B cell (primary cell): ENCODE results near the gene C1orf174. TPM values are rescaled to one million over a fixed set of nuclear protein-coding genes. Genes with fewer than 3 reads are reported as not detected.

ENCODE experiments used
- ATAC-seq: fragments of 200-7000 bp; cut with Tn5 transposase; one replicate; pipeline ENCODE4 v1.10.0; 2021; ENCODE audit warnings: low read depth, mild to moderate bottlenecking, moderate number of reproducible peaks, moderate library complexity
- CTCF ChIA-PET: fragments of 350-600 bp; sonication (Branson Sonifier 250); formaldehyde crosslinking; loops from one replicate; lab custom pipeline; 2021; ENCODE audit warnings: antibody characterized with exemption, inconsistent platforms; lab: Charles Lee
- POLR2A ChIA-PET: fragments of 350-600 bp; sonication (Branson Sonifier 250); formaldehyde crosslinking; loops from one replicate; lab custom pipeline; 2021; ENCODE audit warnings: antibody characterized with exemption; lab: Charles Lee
- DNase-seq: peaks from one replicate; pipeline ENCODE4 v3.0.0; 2013
- H2AFZ ChIP-seq: 2 replicates; pipeline ENCODE4 v1.6.1; 2012; ENCODE audit warnings: mild to moderate bottlenecking, low read depth, low read length; ENCODE audit not compliant: insufficient read depth, poor library complexity, severe bottlenecking
- H3K27ac ChIP-seq, 2 donors: 1 replicate in 1 of 2; 2 replicates in 1 of 2; pipeline ENCODE4 v1.5.1; 2012 to 2013; ENCODE audit warnings: low read length in 2 of 2, mild to moderate bottlenecking in 2 of 2, moderate library complexity in 1 of 2
- H3K27me3 ChIP-seq, 4 experiments: fragments of 200-600 bp in 1 of 4; sonication (generic) in 1 of 4; replicated peaks in 1 of 4; 1 replicate in 2 of 4; 2 replicates in 2 of 4; pipeline versions ENCODE4 v1.6.1 to v1.7.0; 2013 to 2016; ENCODE audit warnings: low read length in 3 of 4, mild to moderate bottlenecking in 2 of 4, mixed read lengths in 1 of 4, moderate library complexity in 1 of 4; ENCODE audit not compliant: insufficient read depth in 4 of 4, control insufficient read depth in 3 of 4; ENCODE audit errors: control extremely low read depth in 1 of 4
- H3K36me3 ChIP-seq, 2 experiments: replicated peaks in 1 of 2; 1 replicate in 1 of 2; 2 replicates in 1 of 2; pipeline versions ENCODE4 v1.6.1 to v1.7.1; 2013; ENCODE audit warnings: low read length in 1 of 2; ENCODE audit not compliant: insufficient read depth in 2 of 2, control insufficient read depth in 1 of 2; ENCODE audit errors: control extremely low read depth in 1 of 2, extremely low read depth in 1 of 2
- H3K4me1 ChIP-seq, 2 donors: fragments of 200-600 bp in 1 of 2; sonication (generic) in 1 of 2; 1 replicate in 1 of 2; 2 replicates in 1 of 2; pipeline versions ENCODE4 v1.5.1 to v1.6.1; 2013 to 2017; ENCODE audit warnings: low read length in 2 of 2; ENCODE audit not compliant: control insufficient read depth in 2 of 2, insufficient read depth in 2 of 2
- H3K4me2 ChIP-seq: replicated peaks from 2 replicates; pipeline ENCODE3; 2012; ENCODE audit warnings: mild to moderate bottlenecking, low read depth, low read length; ENCODE audit not compliant: poor library complexity, severe bottlenecking
- H3K4me3 ChIP-seq, 5 experiments: fragments of 200-600 bp in 1 of 5; sonication (generic) in 1 of 5; 1 replicate in 3 of 5; 2 replicates in 2 of 5; pipeline versions ENCODE4 v1.5.1 to v1.7.0; 2011 to 2016; ENCODE audit warnings: low read length in 4 of 5, mild to moderate bottlenecking in 4 of 5, low read depth in 2 of 5, control low read depth in 1 of 5, moderate library complexity in 1 of 5; ENCODE audit not compliant: insufficient read depth in 1 of 5; ENCODE audit errors: control extremely low read depth in 1 of 5, extremely low read depth in 1 of 5
- H3K79me2 ChIP-seq: fragments of 200-600 bp; sonication (generic); one replicate; pipeline ENCODE4 v1.6.0; 2016; ENCODE audit warnings: low read length; ENCODE audit not compliant: control insufficient read depth, insufficient read depth
- H3K9ac ChIP-seq: fragments of 200-600 bp; sonication (generic); 2 replicates; pipeline ENCODE4 v1.6.1; 2017; ENCODE audit warnings: mild to moderate bottlenecking, low read length, moderate library complexity
- H3K9me3 ChIP-seq, 3 donors: one replicate each; pipeline versions ENCODE4 v1.6.1 to v1.7.1; 2013; ENCODE audit warnings: low read length in 2 of 3; ENCODE audit not compliant: control insufficient read depth in 2 of 3, insufficient read depth in 1 of 3; ENCODE audit errors: control extremely low read depth in 1 of 3
- H4K20me1 ChIP-seq: 2 replicates; pipeline ENCODE4 v1.6.0; 2012; ENCODE audit warnings: mild to moderate bottlenecking, low read length; ENCODE audit not compliant: insufficient read depth, control insufficient read depth, poor library complexity, severe bottlenecking
- H3K27ac Mint-ChIP-seq: one replicate; pipeline ENCODE4 v1.8.0; 2021; ENCODE audit warnings: mixed read lengths
- H3K27me3 Mint-ChIP-seq: one replicate; pipeline ENCODE4 v1.8.0; 2021; ENCODE audit warnings: mixed read lengths
- H3K4me1 Mint-ChIP-seq: one replicate; pipeline ENCODE4 v1.8.0; 2021; ENCODE audit warnings: mixed read lengths
- H3K4me3 Mint-ChIP-seq: one replicate; pipeline ENCODE4 v1.8.0; 2021; ENCODE audit warnings: mixed read lengths
- H3K9me3 Mint-ChIP-seq: one replicate; pipeline ENCODE4 v1.8.0; 2022; ENCODE audit warnings: mixed read lengths; ENCODE audit not compliant: insufficient read depth
- EZH2 ChIP-seq: IDR thresholded peaks from 2 replicates; pipeline ENCODE4 v1.6.1; 2012; ENCODE audit warnings: borderline replicate concordance, low read depth, mild to moderate bottlenecking, moderate library complexity, low read length; ENCODE audit not compliant: insufficient read depth, poor library complexity, severe bottlenecking
- WGBS: methylation state at CpG from one replicate; pipeline ENCODE4 v1.1.5; 2013; ENCODE audit warnings: missing lambda C conversion rate; ENCODE audit not compliant: insufficient coverage; 5-methylcytosine and 5-hydroxymethylcytosine counted together
- intact Hi-C: fragments of 100-400 bp; cut with micrococcal nuclease; formaldehyde crosslinking; loops from one replicate; pipeline ENCODE4 v1.10.0; 2022
- polyA plus RNA-seq: library from polyadenylated mRNA; depleted of rRNA; stranded (reverse); fragments of >200 nt; gene quantifications from 2 replicates; pipeline ENCODE4 v1.2.3, GENCODE V29; 2012
- total RNA-seq, 2 donors: library from RNA; stranded (reverse); fragments of 120-200 nt in 1 of 2; gene quantifications; 1 replicate in 1 of 2; 2 replicates in 1 of 2; pipeline versions ENCODE4 v1.2.3 to v1.2.4, GENCODE V29; 2013 to 2022
- TF ChIP-seq, protein P1 (sequence below): fragments of 200-600 bp; IDR thresholded peaks from one replicate; pipeline ENCODE4 v1.8.0; 2022; ENCODE audit warnings: antibody characterized with exemption, mild to moderate bottlenecking

C1orf174 gene
- total and polyA plus RNA-seq, 2 donors (not counting 1 experiment from before 2014, with no cell fraction given): 33.2 to 49.8 TPM

DNA sequence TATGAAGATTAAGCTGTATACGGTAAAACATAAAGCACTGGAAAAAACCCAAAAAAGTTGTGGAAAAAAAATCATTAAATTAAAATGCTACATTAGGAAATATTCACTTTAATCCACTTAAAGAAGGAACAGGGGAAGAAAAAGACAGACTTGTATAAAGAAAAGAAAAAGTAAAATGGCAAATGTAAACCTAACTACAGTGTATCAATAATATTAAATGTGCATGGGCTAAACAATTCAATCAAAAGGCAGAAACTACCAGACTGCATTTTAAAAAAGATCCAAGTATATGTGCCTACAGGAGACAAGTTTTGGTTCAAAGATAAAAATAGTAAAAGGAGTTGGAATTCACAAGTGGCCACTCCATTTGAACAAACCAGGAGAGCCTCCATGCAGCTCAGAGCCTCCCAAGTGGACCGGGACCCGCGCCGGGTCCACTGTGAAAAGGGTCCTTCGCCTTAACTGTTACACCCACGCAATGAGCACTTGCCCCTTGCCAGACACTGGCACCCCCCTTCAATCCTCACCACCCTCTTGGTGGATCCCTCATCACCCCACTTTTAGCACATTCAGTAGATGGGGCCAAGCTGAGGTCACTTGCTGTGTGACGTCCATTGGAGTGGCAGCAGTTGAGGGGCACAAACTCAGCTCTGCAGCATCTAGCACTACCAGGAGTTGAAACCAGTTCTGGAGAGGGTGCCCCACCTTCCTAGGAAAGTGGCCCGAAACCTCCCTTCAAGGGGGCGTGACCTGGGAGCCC, 898 bp downstream of the C1orf174 start:
- ChIA-PET CTCF (interaction anchor here (0.6 to 0.8 kb wide), 2 partner anchors 42 to 832 kb away, joined by 3 to 4 read pairs; partner anchors contain the start of genes CEP104 and DFFB), POLR2A (interaction anchor here (0.5 to 2.7 kb wide), 2 partner anchors 41 to 145 kb away, joined by 3 to 14 read pairs; partner anchors contain the start of gene DFFB)
- Histone ChIP-seq H3K4me3 (peak overlapping the region in 4 of 5 experiments; percentile 81 to 98 (median 85)), H3K36me3 (peaks cover 0 to 6% of the 10 kb centered on the region in 2 experiments), H3K9me3 (peaks cover 0 to 18% (median 7%) of the 10 kb centered on the region in 3 donors), H4K20me1 (peaks cover 4% of the 10 kb centered on the region), H3K79me2 (peaks cover 55% of the 10 kb centered on the region), H3K27ac (peak overlapping the region; percentile 84 to 95), H3K9ac (peak overlapping the region; percentile 78), H3K27me3 (no peaks in the 10 kb centered on the region), H2AFZ (peak overlapping the region; percentile 98), H3K4me2 (peak overlapping the region; percentile 96), H3K4me1 (peaks cover 10 to 25% of the 10 kb centered on the region in 2 donors)
- no peak for ATAC-seq
- intact Hi-C loops: no loop called here
- DNase-seq: no peak
- Mint-ChIP-seq H3K4me3 (peak overlapping the region; percentile 93), H3K9me3 (peaks cover 4% of the 10 kb centered on the region), H3K27ac (peak overlapping the region; percentile 61), H3K27me3 (no peaks in the 10 kb centered on the region), H3K4me1 (peaks cover 30% of the 10 kb centered on the region)
- WGBS: 52% methylated on average over 9 of the region's 10 CpGs
- TF ChIP-seq EZH2: no peak
- TF ChIP-seq, protein P1, sequence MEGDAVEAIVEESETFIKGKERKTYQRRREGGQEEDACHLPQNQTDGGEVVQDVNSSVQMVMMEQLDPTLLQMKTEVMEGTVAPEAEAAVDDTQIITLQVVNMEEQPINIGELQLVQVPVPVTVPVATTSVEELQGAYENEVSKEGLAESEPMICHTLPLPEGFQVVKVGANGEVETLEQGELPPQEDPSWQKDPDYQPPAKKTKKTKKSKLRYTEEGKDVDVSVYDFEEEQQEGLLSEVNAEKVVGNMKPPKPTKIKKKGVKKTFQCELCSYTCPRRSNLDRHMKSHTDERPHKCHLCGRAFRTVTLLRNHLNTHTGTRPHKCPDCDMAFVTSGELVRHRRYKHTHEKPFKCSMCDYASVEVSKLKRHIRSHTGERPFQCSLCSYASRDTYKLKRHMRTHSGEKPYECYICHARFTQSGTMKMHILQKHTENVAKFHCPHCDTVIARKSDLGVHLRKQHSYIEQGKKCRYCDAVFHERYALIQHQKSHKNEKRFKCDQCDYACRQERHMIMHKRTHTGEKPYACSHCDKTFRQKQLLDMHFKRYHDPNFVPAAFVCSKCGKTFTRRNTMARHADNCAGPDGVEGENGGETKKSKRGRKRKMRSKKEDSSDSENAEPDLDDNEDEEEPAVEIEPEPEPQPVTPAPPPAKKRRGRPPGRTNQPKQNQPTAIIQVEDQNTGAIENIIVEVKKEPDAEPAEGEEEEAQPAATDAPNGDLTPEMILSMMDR: no peak

DNA sequence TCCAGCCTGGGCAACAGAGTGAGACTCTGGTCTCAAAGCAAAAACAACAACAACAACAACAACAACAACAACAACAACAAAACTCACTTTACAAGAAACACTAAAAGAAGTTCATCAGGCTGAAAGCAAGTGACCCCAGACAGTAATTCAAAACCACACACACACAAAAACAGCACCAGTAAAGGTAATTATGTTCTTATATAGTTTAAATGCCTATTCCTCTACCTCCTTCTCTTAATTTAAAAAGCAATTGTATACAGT, 1.7 kb downstream of the C1orf174 start:
- Mint-ChIP-seq H3K9me3 (peaks cover 4% of the 10 kb centered on the region), H3K27me3 (no peaks in the 10 kb centered on the region), H3K27ac (no peak overlapping the region), H3K4me3 (peak overlapping the region; percentile 23), H3K4me1 (peaks cover 30% of the 10 kb centered on the region)
- DNase-seq: no peak
- Histone ChIP-seq H3K27ac (no peak overlapping the region), H3K27me3 (no peaks in the 10 kb centered on the region), H3K4me1 (peaks cover 10 to 25% of the 10 kb centered on the region in 2 donors), H3K36me3 (peaks cover 0 to 6% of the 10 kb centered on the region in 2 experiments), H4K20me1 (peaks cover 11% of the 10 kb centered on the region), H3K9ac (no peak overlapping the region), H3K9me3 (peaks cover 0 to 18% (median 7%) of the 10 kb centered on the region in 3 donors), H3K79me2 (peaks cover 63% of the 10 kb centered on the region), H2AFZ (no peak overlapping the region), H3K4me2 (no peak overlapping the region), H3K4me3 (no peak overlapping the region)
- no peak for ATAC-seq
- CTCF ChIA-PET: no interaction called here
- TF ChIP-seq EZH2: no peak
- TF ChIP-seq, protein P1: no peak
- intact Hi-C loops: no loop called here
- POLR2A ChIA-PET: no interaction called here
